Forelimb muscle (tissue), 1 donor: ENCODE data around the gene GRID2. TPM values are rescaled to one million over a fixed set of nuclear protein-coding genes. Genes with fewer than 3 reads are reported as not detected.
"Not testable (repeated sequence)": the region's sequence is repeated elsewhere in the genome, so short reads cannot be mapped to it uniquely, and the experiment has no call there.

Experiments
- DNase-seq: peaks from one replicate; pipeline ENCODE4 v3.0.0-alpha.2; 2013; ENCODE audit warnings: low read depth
- polyA plus RNA-seq: library from polyadenylated mRNA; unstranded; fragments of 120-200 nt; gene quantifications from one replicate; pipeline ENCODE4 v1.2.1, GENCODE V29; 2013; ENCODE audit not compliant: insufficient read length

GRID2 gene
- polyA plus RNA-seq, 1 donor: 0.16 TPM

DNA sequence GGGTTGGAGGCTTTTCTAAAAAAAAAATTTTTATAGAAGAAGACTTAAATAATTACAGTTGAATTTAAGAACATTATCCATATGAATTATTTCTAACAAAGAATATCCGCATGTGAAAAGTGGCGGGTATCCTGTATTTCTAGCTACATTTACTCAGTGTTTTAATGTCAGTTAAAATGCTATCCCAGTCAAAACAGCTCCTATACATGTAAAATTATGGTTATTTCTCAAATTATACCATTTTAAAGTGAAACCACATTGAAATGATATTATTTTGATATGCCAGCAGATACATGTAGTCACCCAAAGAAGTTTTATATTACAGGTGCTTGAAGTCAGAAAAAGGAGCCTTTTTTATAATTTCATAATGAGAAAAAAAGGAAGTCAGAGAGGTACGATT, 1356.3 kb downstream of the GRID2 start:
- DNase-seq: no peak

DNA sequence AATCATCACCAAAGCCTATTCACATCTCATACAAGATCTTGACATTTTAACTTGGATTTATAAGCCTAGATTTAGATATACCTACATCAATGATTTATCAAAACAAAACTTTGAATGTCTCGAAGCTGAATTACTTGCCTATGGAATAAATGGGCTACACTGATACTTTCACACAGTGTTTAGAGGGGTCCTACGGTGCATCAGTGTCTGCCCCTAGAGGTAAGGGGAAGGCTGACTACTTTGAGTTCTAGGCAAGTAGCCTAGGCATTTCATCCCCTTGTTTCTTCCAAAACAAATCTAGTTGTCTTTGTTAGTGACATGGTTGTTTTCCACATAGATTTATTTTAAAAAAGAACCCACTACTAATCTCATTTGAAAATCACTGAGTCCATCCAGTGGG, 1366.7 kb downstream of the GRID2 start:
- no peak for DNase-seq

DNA sequence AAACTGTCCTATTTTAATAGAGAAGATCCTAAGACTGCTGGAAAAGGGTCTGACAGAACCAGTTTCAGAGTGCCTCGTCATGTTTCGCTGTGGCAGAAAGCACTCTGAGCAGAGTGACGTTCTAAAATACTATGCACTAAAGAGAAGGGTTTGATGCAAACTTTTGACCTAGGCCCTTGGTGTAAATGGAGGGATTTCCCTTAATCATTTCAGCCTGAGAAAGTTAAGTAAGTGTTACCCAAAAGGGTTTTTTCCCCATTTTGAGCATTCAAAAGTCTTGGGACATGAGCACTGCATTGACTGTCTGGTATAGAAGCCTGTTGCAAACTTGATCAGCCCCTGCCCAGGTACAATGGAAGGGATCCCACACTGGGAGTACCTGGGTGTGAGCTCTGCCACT, 1367.3 kb downstream of the GRID2 start:
- DNase-seq: no peak

DNA sequence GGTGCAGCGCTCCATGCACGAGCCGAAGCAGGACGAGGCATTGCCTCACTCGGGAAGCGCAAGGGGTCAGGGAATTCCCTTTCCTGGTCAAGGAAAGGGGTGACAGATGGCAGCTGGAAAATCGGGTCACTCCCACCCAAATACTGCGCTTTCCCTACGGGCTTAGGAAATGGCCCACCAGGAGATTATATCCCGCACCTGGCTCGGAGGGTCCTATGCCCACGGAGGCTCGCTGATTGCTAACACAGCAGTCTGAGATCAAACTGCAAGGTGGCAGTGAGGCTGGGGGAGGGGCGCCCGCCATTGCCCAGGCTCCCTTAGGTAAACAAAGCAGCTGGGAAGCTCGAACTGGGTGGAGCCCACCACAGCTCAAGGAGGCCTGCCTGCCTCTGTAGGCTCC, 1373.2 kb downstream of the GRID2 start:
- not testable (repeated sequence) for DNase-seq

DNA sequence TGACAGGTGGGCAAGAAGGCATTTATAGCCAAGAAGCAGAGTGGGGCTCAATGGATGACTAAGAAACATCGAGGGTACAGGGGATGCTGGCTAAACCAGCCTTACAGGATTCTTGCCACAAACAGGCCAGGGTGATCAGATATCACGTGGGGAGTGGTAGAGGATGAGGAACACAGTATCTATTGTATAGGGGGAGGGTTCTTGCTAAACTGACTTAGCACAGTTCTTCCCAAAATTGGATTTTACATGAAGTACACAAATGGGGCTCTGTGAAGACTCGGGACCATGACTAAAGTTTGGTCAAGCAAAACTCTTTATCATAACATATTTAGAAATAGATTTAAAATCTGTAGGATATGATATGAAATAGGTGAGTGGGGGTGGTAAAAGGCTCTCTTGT, 1380.8 kb downstream of the GRID2 start:
- no peak for DNase-seq

DNA sequence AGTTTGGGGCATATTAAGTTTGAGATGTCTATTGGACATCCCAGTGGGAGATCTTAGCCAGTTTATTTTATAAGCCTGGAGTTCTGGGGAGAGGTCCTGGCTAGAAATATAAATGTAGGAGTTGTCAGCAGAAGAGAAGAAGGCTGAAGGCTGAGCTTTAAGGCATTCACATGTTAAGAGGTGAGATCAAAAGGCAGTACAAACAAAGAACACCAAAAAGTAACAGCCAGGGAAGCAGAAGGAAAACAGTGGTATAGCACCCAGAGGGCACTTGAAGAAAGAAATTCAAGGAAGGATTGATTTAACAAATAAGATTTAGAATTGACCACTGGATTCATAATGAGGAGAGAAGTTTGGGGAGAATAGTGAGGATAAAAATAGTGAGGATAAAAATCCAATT, 1383.5 kb downstream of the GRID2 start:
- DNase-seq: no peak

DNA sequence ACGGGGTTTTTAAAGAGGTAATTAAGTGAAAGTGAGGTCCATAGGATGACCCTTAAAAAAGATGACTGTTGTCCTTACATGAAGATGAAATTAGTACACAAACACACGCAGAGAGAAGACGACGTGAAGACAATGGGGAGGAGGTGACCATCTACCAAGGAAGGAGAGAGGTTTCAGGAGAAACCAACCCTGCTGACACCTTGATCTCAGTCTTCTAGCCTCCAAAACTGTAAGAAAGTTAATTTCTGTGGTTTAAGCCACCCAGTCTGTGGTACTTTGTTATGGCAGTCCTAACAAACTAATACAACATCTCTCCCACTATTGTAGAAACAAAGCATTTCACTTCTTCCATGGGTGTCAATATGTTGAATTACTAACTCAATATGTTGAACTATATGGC, 1385.2 kb downstream of the GRID2 start:
- DNase-seq: no peak

DNA sequence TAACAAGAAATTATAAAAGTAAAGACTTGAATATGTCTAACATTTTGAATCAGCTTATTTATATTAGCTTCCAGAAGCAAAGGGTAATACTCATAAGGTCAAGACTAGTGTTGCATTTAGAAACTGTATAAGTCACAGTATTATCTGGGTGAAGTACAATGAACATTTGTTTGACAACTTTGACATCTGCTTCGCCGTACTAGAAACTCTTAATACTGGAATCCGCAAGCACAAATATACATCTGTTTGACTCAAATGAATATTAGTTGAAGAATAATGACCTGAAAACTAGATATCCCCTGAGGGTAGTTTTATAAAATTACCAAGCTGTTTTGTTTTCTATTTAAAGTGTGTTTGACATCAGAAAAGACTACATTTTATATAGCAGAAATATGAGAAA, 1389.4 kb downstream of the GRID2 start:
- DNase-seq: no peak

DNA sequence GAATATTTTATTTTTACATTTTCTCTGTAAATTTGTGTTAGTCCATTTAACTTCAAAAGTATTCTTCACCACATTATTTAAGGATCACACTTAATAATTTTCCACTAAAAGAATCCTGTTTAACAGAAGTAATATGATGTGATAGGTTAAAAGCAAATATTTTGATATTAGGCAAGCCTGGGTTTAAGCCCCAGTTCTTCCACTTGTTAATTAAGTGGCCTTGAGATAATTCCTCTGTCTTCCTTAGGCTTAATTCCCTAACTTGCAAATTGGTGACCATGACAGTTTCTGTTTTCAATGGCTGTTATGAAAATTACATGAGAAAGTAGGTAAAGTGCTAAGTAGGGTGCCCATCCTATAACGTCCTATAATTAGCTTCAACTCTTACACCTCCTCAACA, 1394.9 kb downstream of the GRID2 start:
- no peak for DNase-seq

DNA sequence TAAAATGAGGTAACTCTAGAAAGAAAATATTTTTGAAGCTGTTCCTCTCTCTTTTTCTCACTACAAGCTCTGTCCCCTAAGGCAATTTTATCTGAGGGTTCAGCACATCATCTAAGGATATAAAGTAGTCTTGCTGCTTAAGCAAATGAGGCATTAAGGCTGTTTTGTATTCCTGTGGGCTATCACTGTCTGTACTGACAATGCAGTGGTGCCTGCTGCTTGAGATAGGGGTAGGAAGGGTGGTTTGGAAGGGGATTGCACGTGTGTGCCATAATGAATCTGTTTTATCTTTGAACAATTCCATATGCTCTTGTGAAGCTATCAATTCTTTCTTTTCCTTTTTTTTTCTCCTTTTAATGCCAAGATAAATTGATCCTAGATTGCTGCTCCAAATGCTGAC, 1396.8 kb downstream of the GRID2 start:
- DNase-seq: no peak

DNA sequence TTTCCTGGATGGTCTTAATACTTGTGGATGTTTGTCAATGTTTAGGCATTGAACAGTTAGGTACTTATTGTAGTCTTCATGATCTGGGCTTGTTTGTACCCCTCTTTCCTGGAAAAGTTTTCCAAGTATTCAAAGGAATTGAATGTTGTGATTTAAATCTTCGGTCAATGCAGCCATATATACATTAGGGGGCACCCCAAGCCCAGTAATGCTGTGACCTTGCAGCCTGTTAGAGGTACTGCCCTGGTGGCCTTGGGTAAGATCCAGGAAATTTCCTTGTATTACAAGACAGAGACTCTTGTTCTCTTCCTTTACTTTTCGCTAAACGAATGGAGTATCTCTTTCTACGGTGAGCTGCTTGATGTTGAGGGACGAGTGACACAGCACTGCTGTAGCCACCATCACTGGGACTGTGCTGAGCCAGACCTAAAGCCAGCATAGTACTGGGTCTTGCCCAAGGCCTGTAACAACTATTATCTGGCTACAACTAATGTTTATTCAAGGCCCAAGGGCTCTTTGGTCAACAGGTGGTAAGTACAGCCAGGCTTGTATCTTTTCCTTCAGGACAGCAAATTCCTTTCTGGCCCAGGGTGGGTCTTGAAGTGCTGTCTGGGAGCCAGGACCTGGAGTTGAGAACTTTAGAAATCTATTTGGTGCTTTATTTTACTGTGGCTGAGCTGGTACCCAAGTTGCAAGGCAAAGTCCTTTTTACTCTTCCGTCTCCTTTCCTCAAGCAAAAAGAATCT, 1406.5 kb downstream of the GRID2 start:
- no peak for DNase-seq

DNA sequence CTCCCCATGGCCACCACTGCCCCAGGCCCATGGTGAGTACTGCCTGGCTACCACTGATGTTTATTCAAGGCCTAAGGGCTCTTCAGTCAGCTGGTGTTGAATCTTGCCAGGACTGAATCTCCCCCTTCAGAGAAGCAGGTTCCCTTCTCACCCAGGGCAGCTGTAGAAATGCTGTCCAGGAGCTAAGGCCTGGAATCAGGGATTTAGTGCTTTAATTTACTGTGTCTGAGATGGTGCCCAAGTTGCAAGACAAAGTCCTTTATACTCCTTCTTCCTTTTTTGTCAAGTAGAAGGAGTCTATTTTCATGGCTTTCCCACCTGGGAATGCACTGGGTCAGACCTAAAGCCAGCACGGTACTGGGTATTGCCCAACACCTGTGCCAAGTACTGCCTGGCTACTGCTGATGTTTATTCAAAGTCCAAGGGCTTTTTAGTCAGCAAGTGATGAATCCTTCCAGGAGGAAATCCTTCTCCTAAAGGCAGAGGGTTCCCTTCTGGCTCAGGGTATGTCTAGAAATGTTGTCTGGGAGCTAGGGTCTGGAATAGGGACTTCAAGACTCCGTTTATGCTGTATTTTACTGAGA, 1407.2 kb downstream of the GRID2 start:
- no peak for DNase-seq

DNA sequence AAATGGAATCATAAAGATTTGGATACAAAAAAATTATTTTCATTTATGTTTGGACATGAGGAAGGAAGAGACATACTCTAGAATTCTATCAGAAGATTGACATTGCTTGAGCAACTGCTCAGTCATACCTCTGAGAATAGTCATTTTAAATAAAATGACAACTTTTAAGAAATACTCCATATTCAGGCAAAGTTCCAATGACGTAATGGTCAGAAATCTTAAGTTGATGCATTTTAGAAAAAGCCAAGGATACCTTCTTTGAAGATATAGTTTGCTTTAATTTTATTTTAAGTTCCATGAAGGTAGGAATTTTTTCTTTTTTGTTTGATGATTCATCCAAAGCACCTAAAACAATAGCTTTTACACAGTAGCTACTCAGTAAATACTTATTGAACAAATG, 1414.5 kb downstream of the GRID2 start:
- DNase-seq: no peak

DNA sequence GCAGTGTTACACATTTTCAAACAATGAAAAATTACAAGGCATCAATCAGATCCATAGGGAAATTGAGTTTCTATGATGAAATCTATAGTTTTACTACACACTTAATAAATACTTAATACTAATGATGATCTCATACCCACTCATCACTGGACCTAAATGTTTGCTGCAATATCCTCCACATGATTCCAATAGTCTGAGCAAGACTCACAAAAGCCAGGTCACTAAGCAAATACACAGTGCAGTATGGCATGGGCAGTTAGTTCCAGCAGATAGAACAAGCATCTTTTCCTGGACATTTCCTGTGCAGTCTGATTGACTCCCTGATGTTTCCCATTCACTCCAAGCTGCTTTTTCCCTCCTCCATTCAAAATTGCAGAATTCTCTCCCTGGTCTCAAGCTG, 1415.8 kb downstream of the GRID2 start:
- no peak for DNase-seq

DNA sequence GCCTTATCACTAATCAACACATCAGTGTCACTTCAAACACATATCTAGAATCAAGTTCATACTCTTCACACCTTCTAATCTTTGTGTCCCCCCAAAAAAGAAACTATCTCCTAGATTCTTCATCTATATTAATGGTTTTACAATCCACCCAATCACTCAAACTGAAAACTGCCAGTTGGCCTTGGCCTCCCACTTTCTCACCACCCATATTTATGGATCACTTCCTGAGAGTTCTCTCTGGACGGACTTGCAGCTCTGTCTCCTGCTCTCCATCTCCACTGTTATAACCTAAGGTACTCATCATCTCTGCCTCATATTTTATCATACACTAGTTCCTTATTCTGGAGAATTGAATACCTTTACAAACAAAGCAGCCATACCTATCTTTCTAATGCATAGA, 1418.7 kb downstream of the GRID2 start:
- no peak for DNase-seq

DNA sequence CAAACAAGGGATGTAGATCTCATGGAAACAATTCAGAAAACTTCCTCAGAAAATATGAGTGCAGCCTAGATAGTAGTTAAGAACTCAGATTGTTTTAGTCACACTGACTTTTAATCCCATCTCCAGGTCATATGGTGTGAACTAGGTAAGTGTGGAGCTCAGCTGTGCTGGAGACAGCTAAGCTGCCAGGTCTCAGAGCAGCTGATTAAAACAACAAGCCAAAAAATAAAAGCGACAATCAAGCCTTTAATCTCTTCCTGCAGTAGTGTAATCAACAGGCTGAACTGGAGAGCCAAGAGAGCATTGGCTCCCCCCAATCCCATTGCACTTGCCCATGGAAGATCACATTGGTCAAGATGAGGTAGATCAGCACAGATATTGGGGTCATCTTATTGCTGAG, 1426.5 kb downstream of the GRID2 start:
- DNase-seq: no peak

DNA sequence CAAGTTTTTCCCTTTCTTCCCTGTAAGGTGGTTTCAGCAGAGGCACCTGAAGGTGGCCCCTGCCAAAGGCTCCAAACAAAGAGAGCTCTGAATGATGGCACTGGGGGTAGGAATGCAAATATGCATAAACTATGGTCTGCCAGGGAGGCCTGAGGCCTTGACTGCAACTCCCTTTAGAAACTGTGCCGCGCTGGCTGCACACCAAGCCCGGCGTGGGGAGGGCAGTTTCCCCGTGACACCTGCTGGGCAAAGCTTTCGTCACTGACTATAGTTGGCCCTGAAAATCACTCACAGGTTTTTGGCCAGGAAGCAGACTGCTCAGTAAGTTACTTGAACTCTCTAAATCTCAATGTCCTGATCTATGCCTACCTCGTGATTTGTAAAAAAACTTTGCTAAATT, 1427.0 kb downstream of the GRID2 start:
- DNase-seq: no peak

DNA sequence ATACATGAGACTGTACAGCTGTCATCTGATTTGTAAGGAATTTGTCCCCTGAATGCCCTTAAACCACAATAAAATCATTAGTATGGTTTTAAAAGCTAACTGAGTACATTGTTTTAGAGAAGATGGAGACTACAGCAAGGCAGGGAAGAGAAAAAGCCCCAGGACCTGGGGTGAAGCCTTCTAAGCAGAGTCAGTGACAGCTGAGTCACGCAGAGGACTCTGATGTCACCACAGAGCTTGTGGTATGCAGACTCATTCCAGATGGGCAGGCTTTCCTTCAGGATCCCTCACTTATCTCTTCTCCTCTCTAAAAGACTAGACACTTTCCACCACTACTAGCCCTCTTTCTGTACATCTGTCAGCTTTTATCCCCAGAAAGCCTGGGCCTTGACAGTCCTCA, 1427.7 kb downstream of the GRID2 start:
- no peak for DNase-seq

DNA sequence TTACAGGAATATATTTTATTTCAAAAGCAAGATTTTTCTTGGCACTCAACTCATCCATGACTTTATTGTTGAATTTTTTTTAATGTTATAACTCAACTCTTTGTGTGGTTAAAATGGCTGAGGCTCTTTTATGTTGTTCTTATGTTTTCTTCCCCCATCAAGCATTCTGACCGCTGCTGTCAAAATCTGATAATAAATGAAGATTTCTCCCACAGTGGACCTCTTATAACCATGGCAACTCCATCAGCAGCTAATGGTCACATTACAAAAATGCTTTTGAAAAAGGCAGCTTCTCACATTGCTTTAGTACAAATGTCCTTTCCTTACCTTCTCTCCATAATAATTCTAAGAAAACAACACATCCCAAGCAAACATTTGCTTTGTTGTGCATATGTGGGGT, 1428.7 kb downstream of the GRID2 start:
- DNase-seq: no peak

DNA sequence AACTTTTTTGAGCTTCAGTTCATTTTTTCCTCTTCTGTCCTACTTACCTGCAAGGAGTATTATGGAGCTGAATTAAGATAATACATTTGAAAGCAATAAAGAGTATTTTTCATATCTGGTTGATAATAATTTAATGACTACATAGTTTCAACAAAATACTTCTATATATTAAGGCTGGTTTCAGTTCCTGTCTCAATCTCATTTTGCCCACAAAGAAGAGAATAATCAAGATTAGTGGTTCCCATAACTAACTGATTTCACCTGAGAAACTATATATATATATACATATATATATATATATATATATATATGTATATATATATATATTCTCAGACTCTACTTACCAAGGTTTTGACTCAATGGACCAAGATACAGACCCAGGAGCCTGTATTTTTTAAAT, 1437.1 kb downstream of the GRID2 start:
- no peak for DNase-seq

DNA sequence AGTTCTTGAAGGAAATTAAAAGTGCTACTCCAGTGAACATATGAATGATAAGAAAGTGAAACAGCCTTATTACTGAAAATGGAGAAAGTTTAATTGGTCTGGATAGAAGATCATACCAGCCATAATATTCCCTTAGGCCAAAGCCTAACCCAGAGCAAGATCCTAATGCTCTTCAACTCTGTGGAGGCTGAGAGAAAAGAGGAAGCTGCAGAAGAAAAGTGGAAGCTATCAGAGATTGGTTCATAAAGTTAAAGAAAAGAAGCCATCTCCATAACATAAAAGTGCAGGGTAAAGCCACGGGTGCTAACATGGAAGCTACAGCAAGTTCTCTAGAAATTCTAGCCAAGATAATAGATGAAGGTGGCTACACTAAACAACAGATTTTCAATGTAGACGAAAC, 1439.3 kb downstream of the GRID2 start:
- DNase-seq: no peak

DNA sequence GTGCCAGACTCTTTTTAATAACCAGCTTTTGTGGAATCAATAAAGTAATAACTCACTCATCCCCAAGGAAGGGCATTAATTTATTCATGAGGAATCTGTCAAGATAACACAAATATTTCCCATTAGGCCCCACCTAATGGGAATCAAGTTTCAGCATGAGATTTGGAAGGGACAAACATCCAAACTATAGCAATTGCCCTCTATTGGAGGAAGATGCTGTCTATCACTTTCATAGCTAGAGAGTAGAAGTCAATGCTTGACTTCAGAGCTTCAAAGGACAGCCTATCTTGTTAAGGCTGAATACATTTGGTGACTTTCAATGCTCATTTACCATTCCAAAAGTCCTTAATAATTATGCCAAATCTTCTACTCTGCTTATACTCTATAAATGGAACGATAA, 1439.9 kb downstream of the GRID2 start:
- no peak for DNase-seq

DNA sequence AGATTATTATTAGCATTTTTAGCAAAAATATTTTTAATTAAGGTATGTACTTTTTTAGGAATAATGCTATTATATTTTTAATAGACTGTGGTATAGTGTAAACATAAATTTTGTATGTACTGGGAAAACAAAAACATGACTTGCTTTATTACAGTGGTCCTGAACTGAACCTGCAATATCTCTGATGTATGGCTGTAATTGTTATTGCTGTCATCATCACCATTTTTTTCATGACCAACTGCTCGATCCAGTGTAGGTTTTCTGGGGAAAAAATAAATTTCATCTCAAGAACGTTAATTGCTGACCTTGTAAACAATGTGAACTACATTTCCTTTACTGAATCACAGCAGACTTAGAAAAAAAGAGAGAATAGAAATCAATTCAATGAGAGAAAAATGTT, 1441.2 kb downstream of the GRID2 start:
- DNase-seq: no peak

DNA sequence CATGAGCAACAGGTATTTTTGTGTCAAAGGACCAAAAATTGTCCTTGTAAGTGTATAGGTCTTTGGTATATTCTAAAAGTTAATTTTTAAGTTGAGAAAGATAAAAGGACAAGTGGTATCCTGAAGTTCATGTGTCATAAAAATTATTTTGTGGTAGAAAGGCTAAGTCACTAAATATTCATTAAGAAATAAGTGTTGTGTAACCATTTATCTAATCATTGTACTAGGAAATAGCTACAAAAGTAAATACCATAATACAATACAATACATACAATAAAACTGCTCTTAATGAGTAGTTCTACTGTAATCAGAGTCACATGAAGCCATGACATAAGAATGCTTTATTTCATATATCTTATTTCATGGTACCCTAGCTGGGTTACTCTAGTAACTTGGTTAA, 1442.3 kb downstream of the GRID2 start:
- no peak for DNase-seq
